GM21390 (cell line): ENCODE results near the gene LYST.

Experiments
- ATAC-seq: cut with Tn5 transposase; IDR thresholded peaks from one replicate; pipeline ENCODE4 v1.9.1; 2021; ENCODE audit not compliant: unreplicated experiment

Gene LYST

DNA sequence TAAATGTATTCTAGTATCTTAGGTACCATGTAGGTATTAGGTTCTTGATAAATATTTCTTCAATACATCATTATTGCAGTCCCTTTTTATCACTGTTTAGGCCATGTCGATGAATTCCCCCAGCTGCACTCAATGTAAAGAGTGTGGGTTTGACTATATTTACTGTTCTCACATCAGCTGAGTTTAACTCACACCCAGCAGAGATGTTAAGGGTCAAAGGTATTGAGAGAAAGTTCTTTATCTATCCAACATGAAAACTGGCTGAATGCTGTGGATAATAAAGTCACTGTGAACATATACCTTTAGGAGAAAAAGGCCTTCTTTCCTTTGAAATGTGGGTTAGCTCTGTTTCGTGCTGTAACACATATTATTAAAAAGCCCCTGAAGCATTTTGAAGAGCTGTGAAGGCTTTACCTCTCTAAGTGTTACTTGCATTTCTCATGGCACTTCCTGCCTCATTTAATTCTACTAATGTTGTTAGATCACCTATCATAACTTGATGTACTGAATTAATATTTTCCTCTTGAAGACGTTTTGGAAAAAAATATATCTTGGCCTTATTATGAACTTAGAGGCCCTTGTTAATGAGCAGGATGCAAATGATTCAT is 19.1 kb upstream of the LYST start:
- no peak for ATAC-seq

DNA sequence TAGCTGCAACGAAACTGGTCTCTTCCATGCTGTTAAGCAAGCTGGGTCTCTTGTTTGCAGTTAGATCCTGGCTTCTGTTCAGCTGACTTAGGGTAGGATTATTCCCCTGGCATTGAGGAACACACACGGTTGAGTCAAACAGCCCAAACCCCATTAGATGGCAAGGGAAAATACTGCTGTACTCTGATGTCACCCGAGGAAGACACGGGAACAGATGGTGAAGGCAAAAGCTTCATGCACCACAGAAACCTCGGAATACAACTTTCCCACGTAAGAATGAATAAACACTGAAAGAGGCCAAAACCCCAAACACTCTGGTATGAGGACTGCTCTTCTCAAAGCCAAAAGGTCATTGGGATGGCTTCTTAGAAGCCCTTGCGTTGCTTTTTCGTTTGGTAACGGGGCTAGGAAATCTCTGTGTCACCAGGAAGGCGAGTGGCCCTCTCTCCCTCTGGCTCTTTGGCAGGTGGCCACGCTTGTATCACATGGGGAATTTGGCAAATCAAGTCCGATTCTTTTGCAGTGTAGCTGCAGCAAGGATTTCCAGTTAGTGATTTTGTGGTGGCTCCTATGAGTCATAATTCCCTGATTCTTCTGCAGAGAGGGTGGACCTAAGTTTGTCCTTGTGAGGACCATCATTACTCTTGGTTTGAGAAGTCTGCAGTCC is 16.7 kb upstream of the LYST start:
- no peak for ATAC-seq

DNA sequence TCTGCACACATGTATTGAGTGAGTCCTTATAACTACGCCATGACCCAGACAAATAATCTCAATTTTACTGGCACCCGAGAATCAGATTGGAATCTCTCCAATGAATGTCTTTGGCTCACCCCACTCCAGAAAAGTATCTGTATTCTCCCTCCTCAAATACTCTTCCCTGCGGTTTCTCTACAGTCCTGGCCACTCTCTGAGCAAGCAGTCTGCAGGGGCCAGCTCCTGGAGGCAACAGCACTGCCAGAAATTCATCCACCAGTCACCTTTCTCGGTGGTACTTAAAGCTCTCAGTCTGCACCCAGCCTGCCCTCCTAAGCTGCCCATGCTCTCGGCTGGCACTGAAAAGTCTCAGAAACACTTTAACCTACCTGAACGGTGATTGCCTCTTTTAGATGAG is 16.1 kb upstream of the LYST start:
- no peak for ATAC-seq

DNA sequence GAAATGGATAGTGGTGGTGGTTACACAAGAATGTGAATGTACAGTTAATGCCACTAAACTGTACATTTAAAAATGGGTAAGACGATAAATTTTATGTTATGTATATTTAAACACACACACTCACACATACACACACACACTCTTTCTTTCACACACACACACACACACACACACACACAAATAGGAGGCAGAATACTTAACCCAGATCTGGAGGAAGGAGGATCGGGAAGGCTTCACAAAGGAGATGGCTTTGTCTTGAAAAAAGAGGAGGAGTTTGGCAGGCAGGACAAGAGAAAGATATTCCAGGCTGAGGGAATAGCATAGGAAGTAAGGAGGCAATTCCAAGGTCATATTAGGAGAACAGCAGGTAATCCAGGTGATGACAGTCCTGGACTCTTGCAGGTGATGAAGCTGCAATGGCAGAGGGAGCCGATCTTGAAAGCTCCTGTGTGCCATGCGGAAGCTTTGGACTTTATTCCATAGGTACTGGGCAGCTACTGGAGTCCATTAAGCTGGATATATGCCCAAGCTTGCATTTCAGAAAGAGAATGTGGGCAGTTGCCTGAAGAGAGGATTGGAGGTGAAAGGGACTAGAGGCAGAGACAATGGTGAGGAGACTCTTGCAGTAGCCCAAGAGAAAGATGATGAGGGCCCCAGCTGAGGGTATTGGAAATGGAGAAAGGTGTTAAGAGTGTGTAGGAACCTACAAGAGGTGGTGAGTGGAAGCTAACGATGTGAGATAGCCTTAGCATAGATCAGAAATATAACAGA is 15.4 kb upstream of the LYST start:
- no peak for ATAC-seq

DNA sequence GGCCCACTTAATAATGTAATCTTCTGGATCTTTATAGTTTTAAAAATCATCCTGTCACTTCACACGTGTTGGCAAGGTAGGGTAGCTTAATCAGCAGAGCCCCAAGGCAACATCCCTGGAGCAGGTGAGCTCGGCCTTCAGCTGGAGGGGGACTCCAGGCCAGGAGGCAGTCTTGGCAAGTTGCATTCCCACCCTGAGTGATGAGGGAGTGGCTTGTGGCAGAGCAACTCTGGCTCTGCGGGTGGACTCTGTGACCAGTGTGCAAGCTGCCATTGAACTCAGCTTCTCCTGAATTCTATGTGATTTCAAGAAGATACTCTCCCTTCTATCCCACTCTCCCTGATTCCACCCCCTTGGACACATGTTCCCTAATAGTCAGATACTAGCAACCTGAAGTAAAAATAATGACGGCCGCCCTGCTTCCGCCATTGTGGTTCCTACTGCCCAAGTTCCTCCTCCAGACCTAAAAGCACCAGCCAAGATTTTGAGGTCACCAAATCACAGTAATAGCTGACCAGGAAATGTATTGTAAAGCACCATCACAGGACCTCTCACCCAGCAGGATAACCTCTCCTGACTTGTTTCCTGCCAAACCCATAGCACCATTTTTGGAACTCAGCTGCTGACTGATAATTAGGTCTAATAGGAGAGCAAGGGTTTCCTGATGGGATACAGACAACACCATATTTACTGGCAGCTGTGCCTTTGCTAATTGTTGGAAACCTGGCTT is 11.5 kb upstream of the LYST start:
- ATAC-seq: no peak

DNA sequence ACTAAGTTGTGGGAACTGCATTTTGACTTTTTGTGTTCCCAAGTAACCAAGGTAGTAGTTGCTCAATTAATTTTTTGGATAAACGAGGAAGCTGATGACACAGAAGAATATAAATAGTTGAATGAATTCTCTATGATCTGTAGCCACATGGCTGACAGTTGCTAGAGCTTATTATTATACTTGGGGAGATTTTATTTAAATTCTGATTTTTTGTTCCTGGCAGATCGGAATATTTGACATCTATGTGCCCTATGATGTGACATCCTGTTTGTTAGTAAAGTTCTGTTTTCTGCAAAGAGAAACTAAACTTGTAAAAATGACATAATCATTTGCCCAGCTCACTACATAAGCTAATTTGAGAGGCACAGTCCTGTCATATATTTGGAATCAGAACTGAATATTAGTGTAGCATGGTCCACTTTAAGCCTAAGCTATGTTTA is 9.7 kb upstream of the LYST start:
- no peak for ATAC-seq

GRCh38 chr1:235875036-235875597 is 8.4 kb upstream of the LYST start:
- no peak for ATAC-seq

DNA sequence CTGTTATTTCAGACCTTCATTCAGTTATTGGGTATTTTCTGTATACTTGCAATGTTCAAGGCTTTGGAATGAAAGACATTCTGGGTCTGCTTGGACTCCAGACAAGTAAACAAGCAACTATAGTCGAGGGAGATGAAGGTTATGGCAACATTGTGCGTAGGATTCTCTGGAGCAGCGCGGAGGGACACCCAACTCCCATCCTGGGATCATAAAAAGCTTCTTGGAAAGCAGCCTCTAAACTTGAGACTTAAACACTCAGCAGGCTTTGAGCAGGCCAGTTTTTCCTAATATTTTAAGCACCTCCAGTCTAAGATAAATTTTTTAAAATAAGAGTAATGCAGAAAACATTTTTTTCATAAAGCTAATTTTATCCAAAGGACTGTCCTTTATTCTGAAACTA is 7.6 kb upstream of the LYST start:
- no peak for ATAC-seq

GRCh38 chr1:235873571-235873970 is 6.9 kb upstream of the LYST start:
- no peak for ATAC-seq

DNA sequence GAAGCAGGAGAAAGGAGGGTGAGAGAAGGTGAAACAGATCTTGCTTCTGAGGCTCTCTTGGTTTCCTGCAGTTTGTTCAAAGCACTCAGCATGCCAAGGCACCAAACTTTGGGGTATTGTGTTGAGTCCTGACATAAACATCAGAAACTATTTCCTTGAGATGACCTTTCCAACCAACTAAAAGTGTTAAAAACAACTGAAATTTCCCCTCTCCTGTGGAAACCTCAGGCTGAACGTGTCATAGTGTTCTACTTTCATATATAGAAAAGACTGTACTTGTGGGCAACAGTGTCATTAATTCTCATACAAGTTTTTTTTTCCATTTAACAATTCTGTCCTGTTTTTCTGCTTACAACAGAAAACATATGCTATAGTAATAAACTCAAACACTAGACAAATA is 6.3 kb upstream of the LYST start:
- ATAC-seq: no peak

DNA sequence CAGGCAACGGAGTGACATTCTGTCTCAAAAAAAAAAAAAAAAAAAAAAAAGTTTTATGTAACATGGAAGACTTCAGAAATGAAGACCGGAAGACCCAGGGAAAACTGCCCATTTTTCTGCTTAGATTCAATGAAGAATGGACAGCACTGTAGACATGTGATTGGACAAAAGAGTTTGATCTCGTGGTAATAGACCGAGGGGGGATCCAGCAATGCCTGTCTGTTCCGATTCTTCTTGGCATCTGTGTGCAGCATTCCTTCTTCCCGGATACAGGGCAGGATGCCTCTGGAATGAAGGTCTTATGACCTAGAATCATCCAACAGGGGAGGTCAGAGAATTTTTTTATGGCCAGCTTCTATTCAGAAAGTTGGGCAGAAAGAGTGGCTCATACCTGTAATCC is 5.6 kb upstream of the LYST start:
- ATAC-seq: no peak

DNA sequence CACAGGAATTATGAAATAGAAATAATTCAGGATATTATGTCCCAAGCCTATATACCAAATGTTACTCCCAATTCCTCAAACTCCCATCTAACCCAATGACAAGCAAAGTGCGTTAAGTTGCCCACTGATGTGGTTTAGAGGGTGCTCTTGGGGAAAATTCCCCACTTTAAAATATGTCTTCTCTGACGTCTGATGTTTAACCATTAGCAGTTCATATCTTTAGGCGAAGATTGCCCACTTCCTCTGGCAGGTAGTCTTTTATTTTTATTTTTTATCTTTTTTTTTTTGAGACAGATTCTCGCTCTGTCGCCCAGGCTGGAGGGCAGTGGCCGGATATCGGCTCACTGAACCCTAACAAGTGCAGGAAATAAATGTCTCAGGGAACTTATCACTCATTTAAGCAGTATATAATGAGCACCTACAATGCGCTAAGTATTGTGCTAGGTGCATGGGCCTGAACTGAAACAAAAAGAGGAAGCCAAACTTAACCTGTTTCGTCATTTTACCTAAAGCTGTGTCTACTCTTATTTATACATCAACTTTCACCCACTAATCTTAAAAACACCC is 1.3 kb upstream of the LYST start:
- ATAC-seq: peak; percentile 27

DNA sequence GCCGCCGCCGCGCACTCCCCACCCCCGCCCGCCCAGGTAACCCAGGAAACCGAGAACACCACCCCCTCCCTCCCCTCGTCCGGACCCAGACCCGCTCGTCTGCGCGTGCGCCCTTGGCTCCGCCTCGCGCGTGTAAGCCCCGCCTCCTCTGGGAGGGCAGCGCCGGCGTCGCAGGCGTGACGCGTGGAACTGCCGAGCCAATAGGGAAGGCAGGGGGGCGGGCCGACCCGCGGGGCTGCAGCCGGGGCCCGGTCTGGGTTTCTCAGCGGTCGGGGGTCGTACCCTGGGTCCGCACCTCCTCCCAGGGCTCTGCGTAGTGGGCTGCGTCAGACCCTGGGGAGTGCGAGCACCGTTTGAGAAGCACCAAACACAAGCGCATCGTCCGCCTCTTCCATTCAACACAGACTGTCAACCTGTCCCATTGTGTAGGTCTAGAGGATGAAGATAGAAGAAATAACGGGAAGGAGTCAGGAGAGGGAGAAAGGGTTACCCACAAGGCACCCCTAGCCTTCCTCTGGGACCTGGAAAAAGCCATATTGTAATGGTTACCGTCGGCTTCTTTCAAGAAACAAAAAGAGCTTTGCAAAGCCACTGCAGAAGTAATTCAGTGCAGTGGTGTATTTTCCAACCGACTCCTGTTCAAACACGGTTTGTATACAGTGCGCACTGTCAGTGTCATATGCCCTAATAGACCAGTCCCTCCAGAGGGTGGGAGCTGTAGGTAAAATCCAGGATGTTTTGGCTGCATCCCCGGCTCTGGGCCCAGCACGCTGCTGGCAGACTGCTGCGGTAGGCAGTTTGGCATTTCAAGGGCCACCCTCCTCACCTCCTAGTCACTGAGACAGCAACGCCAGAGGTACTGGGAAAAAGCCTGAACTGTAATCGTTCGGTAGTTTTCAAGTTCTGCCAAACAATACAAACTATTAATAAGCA is 473 bp upstream of the LYST start:
- ATAC-seq: peak; percentile 72

DNA sequence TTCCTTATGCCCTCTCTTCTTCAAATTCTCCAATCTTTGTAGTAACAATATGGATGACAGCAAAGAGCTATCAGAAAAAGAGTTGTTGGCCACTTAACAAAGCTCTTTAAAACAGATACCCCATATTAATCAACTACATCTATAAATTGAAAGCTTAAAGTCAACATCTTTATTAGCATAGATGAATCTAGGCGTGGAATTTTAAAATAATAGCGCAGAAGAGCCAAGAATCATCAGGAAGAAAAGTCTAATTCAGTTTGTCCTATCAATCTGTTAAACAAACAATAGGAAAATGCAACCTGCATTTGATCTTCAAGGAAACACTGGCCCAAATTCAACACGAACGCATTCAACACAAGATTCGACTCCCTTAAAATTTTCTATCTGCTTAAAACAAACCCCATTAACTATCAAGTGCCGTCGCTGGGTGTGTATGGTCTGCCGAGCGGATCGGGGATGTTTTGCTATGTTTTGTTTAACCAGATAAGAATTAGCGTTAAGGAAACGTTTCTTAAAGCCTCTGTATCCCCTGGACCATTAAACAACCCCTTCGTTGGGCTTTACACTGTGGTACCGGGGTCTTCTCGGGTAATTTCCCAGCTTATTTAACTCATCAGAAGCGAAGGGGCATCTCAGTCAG is 1.0 kb downstream of the LYST start:
- ATAC-seq: no peak

GRCh38 chr1:235864931-235865525 is 1.7 kb downstream of the LYST start:
- no peak for ATAC-seq

DNA sequence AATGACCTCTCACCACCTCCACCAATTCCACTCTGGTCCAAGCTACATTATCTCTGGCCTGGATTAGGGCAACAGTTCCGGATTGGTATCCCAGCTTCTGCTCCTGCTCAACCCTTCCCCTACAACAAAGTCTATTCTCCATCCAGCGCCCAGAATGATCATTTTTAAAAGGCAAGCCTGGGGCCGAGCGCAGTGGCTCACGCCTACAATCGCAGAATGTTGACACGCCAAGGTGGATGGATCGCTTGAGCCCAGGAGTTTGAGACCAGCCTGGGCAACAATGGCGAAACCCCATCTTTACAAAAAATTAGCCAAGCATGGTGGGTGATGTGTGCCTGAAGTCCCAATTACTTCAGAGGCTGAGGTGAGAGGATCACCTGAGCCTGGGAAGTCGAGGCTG is 2.2 kb downstream of the LYST start:
- ATAC-seq: no peak

DNA sequence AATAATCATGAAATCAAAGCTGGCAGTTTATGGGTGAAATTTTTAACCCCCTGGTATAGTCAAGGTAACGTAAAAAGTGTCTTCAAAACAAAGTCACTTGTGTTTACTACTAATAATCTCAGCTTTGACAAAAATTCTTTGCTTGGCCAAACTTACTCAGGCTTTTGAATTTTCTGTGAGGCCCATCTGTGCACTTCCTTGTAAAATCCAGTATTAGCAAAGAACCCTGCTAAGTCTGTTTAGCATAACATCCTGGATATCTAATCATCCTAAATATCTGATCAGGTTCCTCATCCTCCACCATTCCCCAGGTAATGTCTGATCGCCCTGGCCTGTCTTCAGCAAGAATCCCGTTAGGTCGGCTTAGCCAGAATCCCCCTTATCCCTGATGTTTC is 3.0 kb downstream of the LYST start:
- ATAC-seq: no peak

DNA sequence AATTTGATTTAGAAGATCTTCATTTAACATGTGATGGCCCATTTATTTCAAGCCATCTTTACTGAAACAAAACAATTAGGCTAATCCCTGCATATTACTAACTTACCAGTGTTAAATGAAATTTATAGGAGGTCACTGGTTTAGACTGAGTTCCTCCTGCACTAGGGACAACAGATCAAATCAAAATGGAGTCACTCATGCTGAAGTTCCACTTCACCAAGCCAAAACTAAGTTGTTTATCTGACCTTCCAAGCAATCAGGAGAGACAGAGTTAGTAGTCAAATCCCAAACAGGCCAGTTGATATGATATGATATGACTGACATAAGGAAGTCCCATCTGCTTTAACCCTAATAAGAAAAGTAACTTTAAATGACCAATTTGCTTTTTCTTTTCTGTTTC is 4.8 kb downstream of the LYST start:
- no peak for ATAC-seq

DNA sequence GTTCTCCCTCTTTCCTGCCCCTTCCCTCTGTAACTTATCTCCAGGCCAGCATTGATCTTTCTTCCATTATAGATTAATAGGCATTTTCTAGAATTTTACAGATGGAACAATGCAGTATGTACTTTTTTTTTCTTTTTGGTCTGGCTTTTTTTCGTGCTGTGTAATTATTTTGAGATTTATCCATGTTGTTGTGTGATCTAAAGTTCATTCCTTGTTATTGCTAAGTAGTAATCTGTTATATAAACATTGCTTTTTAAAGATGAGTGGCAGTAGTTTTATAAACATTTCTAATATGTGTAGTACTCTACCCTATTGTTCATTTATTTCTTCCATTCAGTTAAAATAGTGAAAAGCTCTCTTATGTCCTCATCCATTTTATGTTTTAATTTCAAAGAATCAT is 5.9 kb downstream of the LYST start:
- ATAC-seq: no peak
